ENCODE measurements around the gene PLOD2.

PLOD2 gene

GRCh38 chr3:146184241-146185015, 23.4 kb upstream of the PLOD2 start:
- Mint-ChIP-seq H3K4me3 (no peak overlapping the region), H3K4me1 (no peaks in the 10 kb centered on the region), H3K36me3 (ENCODE audit: low read depth) (no peaks in the 10 kb centered on the region), H3K9me3 (peaks cover 5% of the 10 kb centered on the region), H3K27ac (no peak overlapping the region), H3K27me3 (ENCODE audit: low read depth) (no peaks in the 10 kb centered on the region)
- no peak for TF ChIP-seq CTCF (IDR thresholded peaks at IDR 0.05; ENCODE audit: unreplicated experiment in 3 of 3)

DNA sequence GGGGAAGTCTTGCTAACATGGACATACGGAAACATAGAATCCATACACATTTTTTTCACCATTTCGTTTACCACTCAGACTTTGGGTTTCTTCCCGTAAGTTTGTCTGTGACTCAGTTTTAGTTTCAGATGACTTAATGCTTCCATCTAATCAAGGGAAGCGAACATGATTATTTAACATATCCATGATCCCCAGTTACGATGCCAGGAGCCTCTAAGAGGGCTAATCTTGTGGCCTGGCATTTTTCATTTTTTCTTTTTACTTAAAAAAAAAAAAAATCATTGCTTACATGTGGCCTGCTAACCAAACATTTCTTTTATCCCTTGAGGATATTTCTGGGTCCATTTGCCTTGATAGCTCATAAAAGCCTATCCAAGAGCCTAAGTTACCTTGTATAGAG, 20.2 kb upstream of the PLOD2 start:
- peaks cover 6% of the 10 kb centered on the region for H3K4me1 Mint-ChIP-seq
- no peaks in the 10 kb centered on the region for H3K36me3 Mint-ChIP-seq (ENCODE audit: low read depth)
- TF ChIP-seq CTCF (IDR thresholded peaks at IDR 0.05; ENCODE audit: unreplicated experiment in 3 of 3), result no peak
- no peaks in the 10 kb centered on the region for H3K27me3 Mint-ChIP-seq (ENCODE audit: low read depth)
- no peak overlapping the region for H3K4me3 Mint-ChIP-seq
- H3K27ac Mint-ChIP-seq, result no peak overlapping the region
- H3K9me3 Mint-ChIP-seq, result peaks cover 5% of the 10 kb centered on the region

DNA sequence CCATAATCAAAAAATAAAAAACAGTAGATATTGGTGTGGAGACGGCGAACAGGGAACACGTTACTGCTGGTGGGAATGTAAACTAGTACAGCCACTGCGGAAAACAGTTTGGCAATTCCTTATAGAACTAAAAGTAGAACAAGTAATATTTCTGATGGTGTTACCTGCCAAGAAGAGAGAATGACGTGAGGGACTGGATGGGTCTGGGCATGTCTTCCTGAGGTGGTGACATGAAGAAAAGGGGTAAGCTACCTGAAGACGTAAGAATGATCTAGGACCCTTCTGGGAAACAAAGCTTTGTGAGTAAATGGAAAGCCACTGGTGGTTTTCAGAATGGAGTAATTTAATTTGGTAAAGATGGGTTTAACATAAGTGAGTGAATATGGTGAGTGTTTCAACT, 19.4 kb upstream of the PLOD2 start:
- Mint-ChIP-seq H3K27me3 (ENCODE audit: low read depth) (no peaks in the 10 kb centered on the region), H3K4me3 (no peak overlapping the region), H3K27ac (no peak overlapping the region), H3K9me3 (peaks cover 5% of the 10 kb centered on the region), H3K36me3 (ENCODE audit: low read depth) (no peaks in the 10 kb centered on the region), H3K4me1 (peaks cover 6% of the 10 kb centered on the region)
- TF ChIP-seq CTCF (IDR thresholded peaks at IDR 0.05; ENCODE audit: unreplicated experiment in 3 of 3), result no peak

GRCh38 chr3:146178006-146178689, 17.2 kb upstream of the PLOD2 start:
- no peak for TF ChIP-seq CTCF (IDR thresholded peaks at IDR 0.05; ENCODE audit: unreplicated experiment in 3 of 3)
- Mint-ChIP-seq H3K4me3 (no peak overlapping the region), H3K27ac (peak overlapping the region in 2 of 3 experiments; percentile 27 to 29), H3K36me3 (ENCODE audit: low read depth) (no peaks in the 10 kb centered on the region), H3K9me3 (peaks cover 5% of the 10 kb centered on the region), H3K27me3 (ENCODE audit: low read depth) (no peaks in the 10 kb centered on the region), H3K4me1 (peaks cover 6% of the 10 kb centered on the region)

- TF ChIP-seq CTCF (IDR thresholded peaks at IDR 0.05; ENCODE audit: unreplicated experiment in 3 of 3), result no peak
- peaks cover 5% of the 10 kb centered on the region for H3K9me3 Mint-ChIP-seq
- no peaks in the 10 kb centered on the region for H3K27me3 Mint-ChIP-seq (ENCODE audit: low read depth)
- H3K4me1 Mint-ChIP-seq, result peaks cover 6% of the 10 kb centered on the region
- H3K27ac Mint-ChIP-seq, result peak overlapping the region in 1 of 3 experiments; percentile 29
- no peak overlapping the region for H3K4me3 Mint-ChIP-seq
- H3K36me3 Mint-ChIP-seq (ENCODE audit: low read depth), result no peaks in the 10 kb centered on the region
These were observed 16.5 kb upstream of the PLOD2 start for GRCh38 chr3:146177519-146177918.

Measured in nephron (organoid).